H54 (cell line): Measurements from ENCODE around the gene ATP1B2.
"Not testable (repeated sequence)": the region's sequence is repeated elsewhere in the genome, so short reads cannot be mapped to it uniquely, and the experiment has no call there.

Experiments
- DNase-seq: peaks from one replicate; pipeline ENCODE4 v3.0.0; 2011; ENCODE audit warnings: low spot score, mixed read lengths; ENCODE audit not compliant: insufficient read length
- FAIRE-seq: peaks from 3 replicates; lab custom pipeline; 2011; peaks lifted over from hg19 to GRCh38; lab: Jason Lieb, UNC
- POLR2A ChIP-seq: IDR thresholded peaks from 2 replicates; pipeline ENCODE4 v1.6.1; 2011; ENCODE audit warnings: low read depth, mild to moderate bottlenecking, low read length

ATP1B2 gene

DNA sequence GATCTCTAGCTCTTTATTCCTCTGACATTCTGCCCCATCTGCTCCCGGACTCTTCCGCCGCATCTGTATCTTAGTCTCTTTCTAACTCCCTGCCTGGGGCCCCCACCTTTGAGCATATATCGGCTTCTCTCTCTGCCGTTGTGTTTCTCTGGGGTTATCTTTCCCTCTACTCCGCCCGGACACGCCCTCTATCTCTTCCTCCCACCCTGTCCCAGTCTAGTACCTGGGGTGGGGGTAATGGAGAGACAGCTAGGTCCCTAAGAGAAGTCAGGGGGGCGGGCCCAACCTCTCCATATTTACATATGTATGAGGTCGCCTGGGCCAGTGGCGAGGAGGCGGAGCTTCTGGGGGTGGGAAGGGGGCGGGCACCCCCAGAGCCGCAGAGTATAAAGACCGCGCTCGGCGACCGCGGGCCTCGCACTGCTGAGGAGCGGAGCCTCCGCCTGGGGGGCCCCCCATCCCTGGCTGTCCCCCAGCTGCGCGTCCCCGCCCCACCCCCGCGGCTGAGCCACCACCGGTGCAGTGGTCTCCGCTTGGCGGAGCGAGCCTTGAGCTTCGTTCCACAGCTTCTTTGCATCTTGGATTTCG is at the start of gene ATP1B2:
Gene ATP1B2 (plus strand): TSS at position 418 of the 588 bp plus-strand sequence. CDS start 593 bp downstream, outside the sequence.
- FAIRE-seq (no peak), DNase-seq (no peak)

GRCh38 chr17:7606280-7606679 is 44.4 kb upstream of the ATP1B2 start:
- no peak for DNase-seq
- FAIRE-seq = no peak
- TF ChIP-seq POLR2A = no peak

More for the DNA sequence above, at the start of gene ATP1B2:
- TF ChIP-seq POLR2A = no peak

GRCh38 chr17:7610641-7611040 is 40.1 kb upstream of the ATP1B2 start:
- DNase-seq (no peak), FAIRE-seq (no peak)
- TF ChIP-seq POLR2A = no peak

- DNase-seq (no peak), FAIRE-seq (no peak)
- no peak for TF ChIP-seq POLR2A
Observed at GRCh38 chr17:7611635-7612293, 39.0 kb upstream of the ATP1B2 start.

DNA sequence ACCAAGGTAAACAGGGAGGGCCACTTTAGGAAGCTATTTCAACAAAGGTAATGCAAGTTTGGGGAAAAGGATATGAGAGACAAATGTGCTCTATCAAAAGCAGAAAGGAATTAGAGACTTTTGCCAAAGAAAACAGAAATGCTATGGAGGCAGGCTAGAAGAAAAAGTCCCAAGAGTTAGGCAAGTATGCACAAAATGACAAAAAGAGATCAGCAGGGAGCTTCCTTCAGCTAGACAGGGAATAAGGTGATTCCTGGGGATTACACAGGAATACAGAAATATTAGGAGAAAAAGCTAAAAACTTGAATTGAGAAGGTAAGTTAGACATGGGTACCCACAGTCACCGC is 38.5 kb upstream of the ATP1B2 start:
- no peak for TF ChIP-seq POLR2A
- FAIRE-seq (no peak), DNase-seq (no peak)

DNA sequence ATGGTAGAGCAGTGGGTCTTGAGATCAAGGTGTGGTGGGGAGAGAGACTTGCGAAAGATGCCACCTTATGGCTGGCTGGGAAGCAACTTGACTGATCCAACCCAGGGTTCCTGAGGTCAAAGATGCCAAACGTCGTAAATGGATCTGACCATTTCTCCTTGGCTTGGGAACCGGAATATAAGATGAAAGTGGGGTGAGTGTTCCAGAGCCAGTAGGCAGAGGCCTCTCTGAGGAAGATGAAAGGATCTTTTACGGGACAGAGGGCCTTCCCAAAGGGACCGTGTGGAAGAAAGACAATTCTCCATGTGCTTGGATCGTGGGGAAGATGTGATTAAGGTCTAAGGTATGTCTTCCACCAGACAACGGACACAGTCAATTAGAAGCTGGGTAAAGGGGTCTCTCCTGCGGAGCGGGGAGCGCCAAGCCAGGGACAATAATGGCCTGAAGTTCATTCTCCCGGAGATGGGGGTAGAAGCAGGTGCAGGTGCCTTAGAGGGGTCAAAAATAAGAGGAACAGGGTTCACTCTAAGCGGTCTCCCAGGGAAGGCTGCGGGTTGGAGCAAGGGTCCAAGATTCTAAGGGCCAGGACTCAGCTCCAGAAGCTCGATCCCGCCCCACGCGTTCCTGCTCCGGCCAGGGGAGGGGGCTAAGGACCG is 36.8 kb upstream of the ATP1B2 start:
- no peak for FAIRE-seq
- no peak for TF ChIP-seq POLR2A
- peak; percentile 15 for DNase-seq

- FAIRE-seq (no peak), DNase-seq (peak; percentile 87)
- peak; percentile 67 for TF ChIP-seq POLR2A
Observed at GRCh38 chr17:7614425-7615264, 36.1 kb upstream of the ATP1B2 start, which contains the start of gene FXR2. Gene FXR2 (minus strand): TSS chr17:7614897. CDS start chr17:7614532, 365 bp downstream.

DNA sequence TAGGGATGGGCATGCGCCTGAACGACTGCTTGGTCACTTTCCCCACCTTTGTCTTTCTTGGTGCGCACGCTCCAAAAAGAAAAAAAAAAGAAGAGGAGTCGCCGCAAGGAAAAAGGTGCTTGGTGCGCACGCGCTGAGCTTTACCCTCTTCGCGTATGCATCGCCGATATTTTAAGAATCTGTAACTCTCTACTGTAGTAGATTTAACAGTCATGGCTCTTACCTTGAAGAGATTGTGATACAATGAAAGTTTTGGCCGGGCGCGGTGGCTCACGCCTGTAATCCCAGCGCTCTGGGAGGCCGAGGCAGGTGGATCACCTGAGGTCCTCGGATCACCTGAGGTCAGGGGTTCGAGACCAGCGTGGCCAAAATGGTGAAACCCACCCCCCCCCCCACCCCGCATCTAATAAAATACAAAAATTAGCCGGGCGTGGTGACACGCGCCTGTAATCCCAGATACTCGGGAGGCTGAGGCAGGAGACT is 35.4 kb upstream of the ATP1B2 start:
- no peak for FAIRE-seq
- no peak for TF ChIP-seq POLR2A
- no peak for DNase-seq

GRCh38 chr17:7618608-7619007 is 32.1 kb upstream of the ATP1B2 start:
- no peak for TF ChIP-seq POLR2A
- DNase-seq = no peak
- FAIRE-seq = no peak

DNA sequence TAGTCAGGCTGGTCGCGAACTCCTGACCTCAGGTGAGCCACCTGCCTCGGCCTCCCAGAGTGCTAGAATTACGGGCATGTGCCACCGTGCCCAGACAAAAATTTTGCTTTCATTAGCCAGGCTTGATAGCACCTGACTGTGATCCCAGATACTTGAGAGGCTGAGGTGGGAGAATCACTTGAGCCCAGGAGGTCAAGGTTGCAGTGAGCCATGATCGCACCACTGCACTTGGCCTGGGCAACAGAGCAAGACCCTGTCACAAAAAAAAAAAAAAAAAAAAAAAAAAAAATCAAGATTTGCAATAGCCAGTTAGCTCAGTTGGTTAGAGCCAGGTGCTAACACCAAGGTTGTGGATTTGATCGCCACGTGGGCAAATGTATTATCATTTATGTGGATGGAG is 29.9 kb upstream of the ATP1B2 start:
- TF ChIP-seq POLR2A = no peak
- FAIRE-seq (no peak), DNase-seq (no peak)

DNA sequence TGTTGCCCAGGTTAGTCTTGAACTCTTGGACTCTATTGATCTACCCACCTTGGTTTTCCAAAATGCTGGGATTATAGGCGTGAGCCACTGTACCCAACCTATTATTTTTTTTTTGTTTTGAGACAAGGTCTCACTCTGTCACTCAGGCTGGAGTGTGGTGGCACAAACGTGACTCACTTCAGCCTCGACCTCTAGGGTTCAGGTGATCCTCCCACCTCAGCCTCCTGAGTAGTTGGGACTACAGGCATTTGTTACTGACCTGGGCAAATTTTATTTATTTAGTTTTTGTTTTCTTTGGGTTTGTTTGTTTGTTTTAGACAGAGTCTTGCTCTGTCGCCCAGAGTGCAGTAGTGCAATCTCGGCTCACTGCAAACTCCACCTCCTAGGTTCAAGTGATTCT is 27.1 kb upstream of the ATP1B2 start:
- no peak for FAIRE-seq

GRCh38 chr17:7625749-7626148 is 25.0 kb upstream of the ATP1B2 start:
- not testable (repeated sequence) for FAIRE-seq, DNase-seq

More for the DNA sequence above, 27.1 kb upstream of the ATP1B2 start:
- TF ChIP-seq POLR2A = no peak
- DNase-seq = no peak

DNA sequence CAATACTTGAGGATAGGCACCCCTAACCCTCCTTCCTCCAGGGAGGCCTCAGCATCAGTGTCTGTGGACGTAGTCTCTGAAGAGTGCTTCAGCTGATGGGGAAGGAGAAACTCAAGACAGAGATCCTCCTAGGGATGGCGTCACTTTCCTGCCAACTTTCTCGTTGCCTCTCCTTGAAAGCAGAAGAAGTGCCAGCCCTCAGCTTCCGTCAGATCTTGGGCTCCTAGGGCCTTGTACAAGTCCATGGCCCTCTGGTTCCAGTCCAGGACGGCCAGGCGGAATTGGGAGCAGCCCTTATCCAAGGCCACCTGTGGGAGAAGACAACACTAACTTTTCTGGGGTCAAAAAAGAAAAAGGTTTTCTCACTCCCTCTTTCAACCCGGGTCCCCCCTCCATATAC is 24.4 kb upstream of the ATP1B2 start:
- no peak for TF ChIP-seq POLR2A
- FAIRE-seq = no peak

GRCh38 chr17:7626956-7627249 is 23.8 kb upstream of the ATP1B2 start:
- TF ChIP-seq POLR2A = no peak
- DNase-seq = no peak
- no peak for FAIRE-seq

More for the DNA sequence above, 24.4 kb upstream of the ATP1B2 start:
- no peak for DNase-seq
